Measurements from ENCODE around the gene STIM2.

- TF ChIP-seq CTCF (IDR thresholded peaks at IDR 0.05) (no peak), POLR2A (IDR thresholded peaks at IDR 0.05) (no peak)
Measured at GRCh38 chr4:26950446-26950845, 89.8 kb downstream of the STIM2 start.

Measured in right lobe of liver (tissue), 4 donors.